Immature natural killer cell (primary cell): ENCODE data around the gene DEFB126. TPM values are rescaled to one million over a fixed set of nuclear protein-coding genes. Genes with fewer than 3 reads are reported as not detected.

Experiments used
- DNase-seq, 3 donors: peaks; one replicate each; pipeline ENCODE4 v3.0.0; 2022; ENCODE audit warnings: mixed read lengths in 1 of 3
- H3K27ac Mint-ChIP-seq, 6 donors: one replicate each; pipeline ENCODE4 v1.8.0; 2020; ENCODE audit warnings: mixed read lengths in 6 of 6, mild to moderate bottlenecking in 5 of 6, inconsistent platforms in 4 of 6, moderate library complexity in 3 of 6
- H3K27me3 Mint-ChIP-seq, 3 donors: one replicate each; pipeline ENCODE4 v1.8.0; 2020 to 2021; ENCODE audit warnings: low read depth in 3 of 3, mild to moderate bottlenecking in 3 of 3, mixed read lengths in 3 of 3, moderate library complexity in 3 of 3, inconsistent platforms in 1 of 3
- H3K36me3 Mint-ChIP-seq, 3 donors: one replicate each; pipeline ENCODE4 v1.8.0; 2020; ENCODE audit warnings: mixed read lengths in 3 of 3, inconsistent platforms in 2 of 3, mild to moderate bottlenecking in 2 of 3
- H3K4me1 Mint-ChIP-seq, 2 donors: one replicate each; pipeline ENCODE4 v1.8.0; 2020; ENCODE audit warnings: inconsistent platforms in 2 of 2, mild to moderate bottlenecking in 2 of 2, mixed read lengths in 2 of 2, moderate library complexity in 1 of 2
- H3K4me3 Mint-ChIP-seq, 5 donors: one replicate each; pipeline ENCODE4 v1.8.0; 2020; ENCODE audit warnings: mild to moderate bottlenecking in 5 of 5, mixed read lengths in 5 of 5, inconsistent platforms in 3 of 5, moderate library complexity in 3 of 5
- H3K9me3 Mint-ChIP-seq, 6 donors: one replicate each; pipeline ENCODE4 v1.8.0; 2020; ENCODE audit warnings: mild to moderate bottlenecking in 6 of 6, mixed read lengths in 6 of 6, inconsistent platforms in 4 of 6, moderate library complexity in 3 of 6
- polyA plus RNA-seq, 3 donors: library from polyadenylated mRNA; unstranded; fragments of 300-500 nt; fragmentation: Illumina TruSeq; gene quantifications; one replicate each; pipeline ENCODE4 v1.2.3, GENCODE V29; 2021

DEFB126 gene
- polyA plus RNA-seq, 3 donors from 2014 or later = not detected

DNA sequence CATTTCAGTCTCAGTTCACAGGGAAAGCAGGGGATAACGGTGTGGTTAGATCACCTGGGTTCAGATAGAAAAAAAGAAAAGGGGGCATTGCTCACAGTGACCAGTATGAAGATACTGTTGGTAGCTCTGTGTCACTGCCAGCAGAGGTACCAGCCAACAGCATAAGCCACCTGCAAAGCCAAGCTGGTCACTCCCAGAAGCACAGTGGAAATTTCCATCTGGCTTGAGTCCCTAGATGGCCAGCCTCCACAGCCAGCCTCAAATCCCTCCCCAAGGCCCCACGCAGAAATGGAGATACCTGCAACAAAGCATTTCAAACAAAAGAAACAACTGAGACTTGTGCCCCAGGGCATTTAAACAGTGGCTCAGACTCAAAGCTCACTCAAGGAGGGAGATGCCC lies 26.5 kb downstream of the DEFB126 start:
- Mint-ChIP-seq H3K9me3 (no peaks in the 10 kb centered on the region), H3K27me3 (peaks cover 2 to 5% (median 3%) of the 10 kb centered on the region in 3 donors), H3K4me1 (no peaks in the 10 kb centered on the region), H3K36me3 (no peaks in the 10 kb centered on the region), H3K4me3 (no peak overlapping the region), H3K27ac (no peak overlapping the region)
- DNase-seq = no peak

DNA sequence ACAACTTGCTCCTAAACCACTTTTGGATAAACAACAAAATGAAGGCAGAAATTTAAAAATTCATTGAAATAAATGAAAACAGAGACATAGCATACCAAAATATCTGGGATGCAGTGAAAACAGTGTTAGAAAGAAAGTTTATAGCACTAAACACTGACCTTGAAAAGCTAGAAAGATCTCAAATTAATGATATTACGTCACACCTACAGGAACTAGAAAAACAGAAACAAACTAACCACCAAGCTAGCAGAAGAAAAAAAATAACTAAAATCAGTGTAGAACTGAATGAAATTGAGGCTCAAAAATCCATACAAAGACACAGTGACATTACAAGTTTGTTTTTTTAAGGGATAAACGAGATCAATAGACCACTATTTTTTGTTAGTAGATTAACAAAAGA lies 41.9 kb downstream of the DEFB126 start:
- Mint-ChIP-seq H3K4me3 (no peak overlapping the region), H3K4me1 (no peaks in the 10 kb centered on the region), H3K9me3 (no peaks in the 10 kb centered on the region), H3K36me3 (no peaks in the 10 kb centered on the region), H3K27me3 (peaks cover 8 to 25% (median 16%) of the 10 kb centered on the region in 3 donors), H3K27ac (no peak overlapping the region)
- DNase-seq = no peak

DNA sequence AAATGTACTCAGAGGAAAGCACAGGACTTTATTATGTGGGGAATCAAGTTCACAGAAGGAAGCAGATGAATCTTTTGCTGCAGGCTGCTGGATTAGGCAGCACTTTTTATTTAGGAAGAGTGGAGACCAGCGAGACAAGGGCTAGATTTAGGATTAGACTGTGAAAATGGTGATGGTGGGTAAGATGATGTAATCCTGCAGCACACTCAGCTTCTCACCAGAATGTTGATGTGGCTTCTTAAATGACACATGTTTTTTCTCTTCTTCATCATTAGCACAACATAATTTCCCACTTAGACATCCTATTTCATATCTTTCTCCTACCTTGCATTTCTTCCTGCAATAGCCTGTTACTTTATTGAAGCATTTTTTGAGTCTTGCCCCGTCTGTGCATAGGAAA lies 45.3 kb downstream of the DEFB126 start:
- H3K27ac Mint-ChIP-seq = no peak overlapping the region
- no peak for DNase-seq
- no peaks in the 10 kb centered on the region for H3K36me3 Mint-ChIP-seq
- H3K9me3 Mint-ChIP-seq = peaks cover 0 to 2% (median 0%) of the 10 kb centered on the region in 6 donors
- H3K4me3 Mint-ChIP-seq = no peak overlapping the region
- no peaks in the 10 kb centered on the region for H3K4me1 Mint-ChIP-seq
- peaks cover 8 to 17% (median 16%) of the 10 kb centered on the region in 3 donors for H3K27me3 Mint-ChIP-seq

- Mint-ChIP-seq H3K4me1 (no peaks in the 10 kb centered on the region), H3K27me3 (peaks cover 7 to 16% (median 14%) of the 10 kb centered on the region in 3 donors), H3K9me3 (peaks cover 0 to 2% (median 0%) of the 10 kb centered on the region in 6 donors), H3K36me3 (no peaks in the 10 kb centered on the region), H3K4me3 (no peak within 1 kb of the TSS), H3K27ac (no peak within 1 kb of the TSS)
- no peak for DNase-seq
Observed at GRCh38 chr20:189611-190010, 47.2 kb downstream of the DEFB126 start, which contains the start of gene DEFB128. TSS of gene DEFB128 (minus strand) at chr20:189711. CDS start at chr20:189623, 88 bp downstream.

Other genes starting within 250 kb of the DEFB126 start
- gene DEFB125, start 54.9 kb upstream of the DEFB126 start, polyA plus RNA-seq = not detected
- not detected for gene DEFB127, start 14.9 kb downstream of the DEFB126 start, polyA plus RNA-seq
- not detected for gene DEFB128, start 47.1 kb downstream of the DEFB126 start, polyA plus RNA-seq
- not detected for gene DEFB129, start 84.7 kb downstream of the DEFB126 start, polyA plus RNA-seq
- gene DEFB132, start 115.1 kb downstream of the DEFB126 start, polyA plus RNA-seq = not detected
- gene C20orf96, start 148.2 kb downstream of the DEFB126 start, polyA plus RNA-seq = under 1 TPM; 0.23 to 0.50 (median 0.32) TPM
- 10 to 100 TPM in 1 of 3 donors, 1 to 10 TPM in 2; 2.1 to 14.0 (median 6.1) TPM for gene ZCCHC3, start 155.0 kb downstream of the DEFB126 start, polyA plus RNA-seq
- gene SOX12, start 183.0 kb downstream of the DEFB126 start, polyA plus RNA-seq = under 1 TPM; 0.08 to 0.27 (median 0.21) TPM
- gene NRSN2, start 204.5 kb downstream of the DEFB126 start, polyA plus RNA-seq = 1 to 10 TPM; 6.7 to 8.9 (median 7.1) TPM
- 10 to 100 TPM; 17.0 to 27.6 (median 25.0) TPM for gene TRIB3, start 238.2 kb downstream of the DEFB126 start, polyA plus RNA-seq